HL-60/S4 (cell line): ENCODE data around the gene TTF2.
"Not testable (repeated sequence)": the region's sequence is repeated elsewhere in the genome, so short reads cannot be mapped to it uniquely, and the experiment has no call there.

Source experiments
- in situ Hi-C: fragments of 300-500 bp; cut with MboI; formaldehyde crosslinking; loops from 2 replicates; pipeline ENCODE4 v1.14.3; 2022; ENCODE audit warnings: low sequenced_read_pairs

The TTF2 gene

GRCh38 chr1:117089996-117090395 lies 29.9 kb downstream of the TTF2 start:
- in situ Hi-C loops, result no loop called here

GRCh38 chr1:117092594-117092993 lies 32.5 kb downstream of the TTF2 start:
- in situ Hi-C loops, result no loop called here

GRCh38 chr1:117093091-117093534 lies 33.0 kb downstream of the TTF2 start:
- in situ Hi-C loops, result no loop called here

- in situ Hi-C loops, result no loop called here
These were observed 33.9 kb downstream of the TTF2 start for GRCh38 chr1:117093870-117094621.

GRCh38 chr1:117094841-117095604 lies 34.9 kb downstream of the TTF2 start:
- in situ Hi-C loops, result no loop called here

- in situ Hi-C loops, result no loop called here
These were observed 36.9 kb downstream of the TTF2 start for GRCh38 chr1:117096951-117097408.

- in situ Hi-C loops, result no loop called here
These were observed 37.3 kb downstream of the TTF2 start for GRCh38 chr1:117097443-117097842.

- in situ Hi-C loops, result no loop called here
These were observed 38.3 kb downstream of the TTF2 start for GRCh38 chr1:117098287-117098890.

GRCh38 chr1:117101334-117101733 lies 41.2 kb downstream of the TTF2 start:
- in situ Hi-C loops, result no loop called here

GRCh38 chr1:117101858-117102257 lies 41.7 kb downstream of the TTF2 start:
- in situ Hi-C loops, result not testable (repeated sequence)

- in situ Hi-C loops, result no loop called here
These were observed 44.9 kb downstream of the TTF2 start for GRCh38 chr1:117104986-117105385.

GRCh38 chr1:117105722-117106121 lies 45.6 kb downstream of the TTF2 start:
- in situ Hi-C loops, result no loop called here

GRCh38 chr1:117106478-117106877 lies 46.4 kb downstream of the TTF2 start:
- in situ Hi-C loops, result no loop called here

- in situ Hi-C loops, result no loop called here
These were observed 47.2 kb downstream of the TTF2 start for GRCh38 chr1:117107364-117107763.

GRCh38 chr1:117110774-117111173 lies 50.6 kb downstream of the TTF2 start:
- in situ Hi-C loops, result no loop called here

GRCh38 chr1:117112047-117112717 lies 52.1 kb downstream of the TTF2 start:
- in situ Hi-C loops, result no loop called here

GRCh38 chr1:117113199-117113598 lies 53.1 kb downstream of the TTF2 start:
- in situ Hi-C loops, result no loop called here

- in situ Hi-C loops, result no loop called here
These were observed 54.8 kb downstream of the TTF2 start for GRCh38 chr1:117114877-117115276.

- in situ Hi-C loops, result no loop called here
These were observed 56.1 kb downstream of the TTF2 start for GRCh38 chr1:117116090-117116783.

GRCh38 chr1:117116784-117117130 lies 56.6 kb downstream of the TTF2 start:
- in situ Hi-C loops, result no loop called here

- in situ Hi-C loops, result no loop called here
These were observed 57.6 kb downstream of the TTF2 start for GRCh38 chr1:117117697-117118096.
